DMS153 treated with DMSO at 0.1 percent for 48 hours (cell line): ENCODE results near the gene AGPAT1.
"Not testable (repeated sequence)": the region's sequence is repeated elsewhere in the genome, so short reads cannot be mapped to it uniquely, and the experiment has no call there.

ENCODE experiments used
- DNase-seq: peaks from one replicate; lab custom pipeline; 2025; ENCODE audit not compliant: unreplicated experiment; lab: John Stamatoyannopoulos, UW

Gene AGPAT1

DNA sequence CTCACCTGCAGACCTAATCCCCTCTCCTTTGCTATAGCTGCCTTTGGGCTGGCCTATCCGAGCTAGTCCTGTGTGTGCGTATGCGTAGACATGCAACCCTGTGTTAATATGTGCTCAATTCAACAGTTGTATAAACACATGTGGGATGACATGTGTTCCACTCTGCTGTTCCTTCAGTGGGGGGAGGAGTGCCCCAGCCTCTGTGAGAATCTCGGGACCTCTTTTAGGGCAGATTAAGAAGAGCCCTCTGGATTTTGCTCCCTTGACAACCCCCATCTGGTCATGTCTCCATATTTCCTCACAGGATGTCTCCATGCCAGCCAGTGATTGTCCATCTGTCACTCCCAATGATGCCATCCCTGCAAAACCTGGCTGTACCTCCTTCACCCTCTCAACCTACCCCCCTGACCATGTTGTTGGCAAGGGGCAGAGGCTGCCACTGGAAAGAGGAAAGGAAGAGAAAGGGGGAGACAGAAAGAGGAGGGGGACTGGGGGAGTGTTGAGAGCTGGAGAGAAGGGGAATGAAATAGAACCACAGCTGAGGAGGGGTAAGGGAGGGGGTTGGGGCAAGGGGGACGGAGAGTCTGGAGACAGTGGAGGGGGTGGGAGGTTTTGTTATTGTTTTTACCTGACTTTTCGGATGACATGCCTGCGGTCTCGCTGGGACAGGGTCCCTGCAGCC is 24.6 kb downstream of the AGPAT1 start:
- DNase-seq, result no peak

DNA sequence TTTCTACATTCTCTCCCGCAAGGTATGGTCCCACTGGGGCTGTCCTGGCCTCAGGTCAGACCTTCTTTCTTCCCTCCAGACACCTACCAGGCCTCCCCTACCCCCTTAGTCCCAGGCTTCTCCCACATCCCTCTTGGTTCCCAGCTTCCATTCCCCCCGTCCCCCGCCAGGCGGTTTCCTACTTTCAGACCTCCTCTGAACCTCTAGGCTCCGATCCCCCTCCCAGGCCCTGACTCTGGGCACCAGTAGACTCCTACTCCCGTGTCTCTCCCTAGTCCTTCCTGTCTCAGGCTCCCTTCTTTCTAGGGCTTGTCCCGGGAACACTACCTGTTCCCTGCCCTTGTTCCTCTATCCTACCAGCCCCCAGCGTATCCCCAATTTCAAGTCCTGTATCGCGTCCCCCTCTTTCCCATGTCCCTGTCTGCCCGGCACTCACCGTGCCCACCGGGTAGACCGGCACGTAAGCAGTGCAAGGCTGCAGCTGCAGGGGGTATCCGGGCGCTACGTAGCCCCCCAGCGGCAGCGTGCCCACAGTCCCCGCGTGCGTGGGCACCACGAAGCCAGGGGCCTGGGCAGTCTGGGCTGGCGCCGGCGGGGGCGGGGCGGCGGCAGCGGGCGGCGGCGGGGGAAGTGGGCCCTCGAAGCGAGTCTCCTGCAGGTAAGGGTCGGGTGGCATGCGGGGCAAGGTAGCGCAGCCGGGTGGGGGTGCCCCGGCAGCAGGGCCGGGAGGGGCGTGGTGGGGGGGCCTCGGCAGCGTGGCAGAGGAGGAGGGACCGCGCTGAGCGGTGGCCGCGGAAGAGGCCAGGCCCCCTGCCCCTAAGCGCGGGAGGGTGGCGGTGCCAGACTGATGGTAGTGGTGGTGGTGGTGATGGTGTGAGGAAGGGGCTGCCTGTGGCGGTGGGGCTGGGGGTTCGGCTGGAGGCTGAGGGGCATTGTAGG is 25.7 kb downstream of the AGPAT1 start:
- DNase-seq, result no peak

DNA sequence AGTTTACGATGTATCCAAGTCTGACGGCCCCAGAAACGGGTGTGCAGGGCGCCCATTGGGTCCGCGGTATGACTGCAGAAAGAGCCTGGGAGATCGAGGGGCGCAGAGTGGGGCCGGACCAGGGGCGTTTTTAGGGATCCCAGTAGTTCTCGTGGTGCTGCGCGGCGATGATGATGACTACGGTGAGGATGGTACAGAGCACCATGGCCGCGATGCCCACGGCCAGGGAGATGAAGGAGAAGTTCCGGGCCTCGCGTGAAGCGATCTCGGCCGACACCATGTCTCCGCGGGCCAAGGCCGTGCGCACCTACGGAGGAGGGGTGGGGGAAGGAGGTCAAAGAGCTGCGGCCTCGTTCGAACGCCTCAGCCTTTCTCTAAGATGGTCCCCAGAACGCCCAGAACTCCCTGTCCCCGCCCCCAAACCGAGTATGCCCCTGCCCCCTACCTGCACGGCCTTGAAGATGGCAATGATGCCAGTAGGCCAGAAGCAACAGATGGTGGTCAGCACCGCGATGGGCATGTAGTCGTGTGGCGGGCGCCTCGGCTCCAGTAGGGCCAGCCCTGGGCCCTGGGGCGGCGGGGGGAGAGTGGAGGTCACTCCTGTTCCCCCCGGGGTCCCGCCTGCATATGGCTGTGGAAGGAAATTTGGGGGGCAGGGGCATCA is 26.7 kb downstream of the AGPAT1 start:
- no peak for DNase-seq

DNA sequence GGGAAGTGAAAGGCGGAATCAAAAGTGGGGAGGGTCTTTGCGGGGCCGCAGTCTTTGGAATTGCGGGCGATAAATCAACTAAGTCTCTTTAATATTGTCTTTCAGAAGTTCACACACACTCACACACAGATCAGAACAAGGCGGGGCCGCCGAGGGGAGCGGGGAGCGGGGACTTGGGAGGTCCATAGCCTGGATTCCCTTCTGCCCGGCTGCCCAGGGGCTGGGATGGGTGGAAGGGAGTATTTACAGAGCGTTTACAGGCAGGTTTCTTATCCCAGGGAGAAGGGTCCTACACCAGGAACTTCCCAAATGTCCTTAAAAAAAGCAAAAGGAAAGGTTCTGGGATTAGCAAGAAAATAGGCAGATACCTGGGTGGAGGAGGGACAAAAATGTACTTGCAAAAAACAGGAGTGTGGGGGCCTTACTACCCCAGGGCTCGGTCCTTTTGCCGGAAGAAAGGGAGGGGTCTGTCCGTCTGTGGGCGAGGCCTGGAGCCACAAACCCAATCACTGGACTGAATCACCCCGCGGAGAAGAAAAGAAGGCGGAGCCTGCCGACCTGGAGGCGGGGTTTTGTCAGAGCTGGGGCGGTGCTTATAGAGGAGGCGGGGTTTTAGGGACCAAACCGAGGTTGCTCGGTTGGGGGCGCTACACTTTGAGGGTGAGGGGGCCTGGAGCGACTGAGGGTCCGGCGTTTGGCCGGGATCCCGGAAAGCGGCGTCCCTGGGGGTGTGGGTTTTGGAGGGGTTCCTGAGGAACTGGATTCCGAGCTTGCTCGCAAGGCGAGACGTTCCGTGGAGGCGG is 27.4 kb downstream of the AGPAT1 start:
- DNase-seq, result no peak

DNA sequence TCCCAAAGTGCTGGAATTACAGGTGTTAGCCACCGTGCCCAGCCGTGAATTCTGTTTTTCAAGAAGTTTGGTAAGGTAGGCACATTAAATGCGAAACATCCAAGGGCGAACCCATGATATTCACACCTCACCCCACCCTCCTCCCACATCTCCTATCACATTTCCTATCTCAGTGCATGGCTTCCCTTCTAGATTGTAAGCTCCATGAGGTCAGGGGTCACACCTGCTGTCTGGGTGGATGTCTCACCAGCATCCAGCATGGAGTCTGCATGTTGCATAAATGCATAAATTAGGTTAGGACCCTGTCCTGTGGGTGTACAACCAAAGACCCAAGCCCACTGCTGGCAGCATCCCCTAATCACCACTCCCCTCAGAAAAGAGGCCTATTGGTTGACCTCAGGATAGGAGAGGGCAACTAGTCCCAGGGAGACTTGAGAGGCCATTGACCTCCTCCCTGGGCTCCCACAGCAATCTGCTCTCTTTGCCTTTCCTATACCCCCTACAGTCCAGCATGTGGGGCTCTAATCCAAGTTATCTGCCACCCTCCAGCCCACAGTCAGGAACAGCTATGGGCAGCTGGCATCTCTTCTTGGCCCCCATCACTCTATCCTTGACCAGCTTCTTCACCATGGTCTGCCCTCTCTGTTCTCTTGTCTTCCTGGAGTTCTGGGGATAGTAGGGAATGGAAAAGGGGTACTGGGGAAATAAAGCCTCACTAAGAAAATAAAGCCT is 28.3 kb downstream of the AGPAT1 start:
- DNase-seq, result no peak

DNA sequence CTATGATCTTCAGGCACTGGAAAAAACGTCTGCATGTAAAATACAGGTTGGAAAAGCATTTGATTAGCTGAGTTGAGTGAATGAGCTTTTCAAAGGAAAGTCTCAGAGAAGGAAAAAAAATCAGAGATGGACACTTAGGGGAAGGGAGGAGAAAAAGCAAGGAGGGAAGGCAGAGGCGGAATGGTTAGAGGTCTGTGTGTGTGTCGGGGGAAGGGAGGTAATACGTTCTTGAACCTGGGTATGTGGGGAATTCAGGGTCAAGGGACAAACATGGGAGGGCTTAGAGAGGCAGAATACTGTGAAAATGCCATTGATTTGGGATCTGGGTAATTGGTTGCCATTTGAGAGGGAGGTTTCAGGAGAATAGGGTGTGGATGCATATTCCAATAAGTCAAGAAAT is 29.2 kb downstream of the AGPAT1 start:
- DNase-seq, result no peak

DNA sequence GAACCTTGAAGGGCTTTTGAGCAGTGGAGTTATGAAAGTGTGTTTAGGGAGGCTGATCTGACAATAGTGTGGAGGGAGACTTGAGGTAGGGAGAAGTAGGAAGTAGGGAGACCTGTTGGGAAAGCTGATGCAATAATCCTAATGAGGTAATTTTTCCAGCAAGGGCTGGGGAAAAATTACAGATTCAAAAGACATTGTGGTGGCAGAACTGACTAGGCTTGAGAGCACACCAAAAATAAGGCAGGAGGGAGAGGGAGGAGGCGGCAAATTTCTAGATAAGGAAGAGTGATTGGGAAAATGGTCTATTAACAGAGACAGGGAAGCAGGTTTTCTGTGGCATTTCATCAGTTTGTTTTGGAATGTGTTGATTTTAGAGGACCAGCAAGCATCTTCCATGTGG is 29.6 kb downstream of the AGPAT1 start:
- no peak for DNase-seq

DNA sequence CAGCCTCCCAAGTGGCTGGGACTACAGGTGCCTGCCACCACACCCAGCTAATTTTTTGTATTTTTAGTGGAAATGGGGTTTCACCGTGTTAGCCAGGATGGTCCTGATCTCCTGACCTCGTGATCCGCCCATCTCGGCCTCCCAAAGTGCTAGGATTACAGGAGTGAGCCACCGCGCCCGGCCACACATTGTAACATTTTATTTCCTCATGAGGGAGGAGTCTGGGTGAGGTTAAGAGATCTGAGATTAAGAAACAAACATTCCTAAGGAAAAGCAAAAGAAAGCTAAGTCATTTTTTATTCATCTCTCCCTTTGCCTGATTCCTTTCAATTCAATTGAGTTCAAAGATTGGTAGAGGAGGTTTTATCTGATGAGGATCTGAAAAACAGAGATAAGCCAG is 31.6 kb downstream of the AGPAT1 start:
- DNase-seq, result not testable (repeated sequence)

DNA sequence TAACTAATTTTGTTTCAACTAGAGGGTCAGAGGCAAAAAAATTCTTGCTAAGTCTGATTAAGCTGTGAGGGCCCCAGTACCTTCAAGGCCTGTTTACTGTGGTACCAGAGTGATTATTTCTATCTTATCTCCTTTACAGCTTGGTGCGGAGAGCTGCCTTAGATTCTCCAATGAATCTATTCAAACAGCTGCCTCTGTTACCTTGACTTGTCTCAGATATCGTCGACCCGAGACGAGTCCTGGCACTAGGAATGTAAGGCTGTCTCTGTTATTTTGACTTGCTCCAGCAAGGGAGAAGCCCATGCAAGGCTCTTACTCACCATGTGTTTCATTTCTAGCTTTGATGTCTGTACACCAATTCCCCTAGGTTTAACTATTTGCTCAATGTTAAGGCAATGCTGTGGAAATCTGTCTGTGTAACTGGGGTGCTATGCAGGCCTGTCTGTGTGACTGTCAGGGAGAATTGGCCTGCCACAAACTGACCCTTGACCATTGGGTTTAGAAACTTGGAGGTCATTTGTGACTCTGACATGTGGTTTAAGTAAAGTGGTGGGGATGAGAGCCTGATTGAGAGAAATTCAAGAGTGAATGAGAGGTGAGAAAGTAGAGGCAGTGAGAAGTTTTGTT is 35.4 kb downstream of the AGPAT1 start:
- DNase-seq, result no peak

DNA sequence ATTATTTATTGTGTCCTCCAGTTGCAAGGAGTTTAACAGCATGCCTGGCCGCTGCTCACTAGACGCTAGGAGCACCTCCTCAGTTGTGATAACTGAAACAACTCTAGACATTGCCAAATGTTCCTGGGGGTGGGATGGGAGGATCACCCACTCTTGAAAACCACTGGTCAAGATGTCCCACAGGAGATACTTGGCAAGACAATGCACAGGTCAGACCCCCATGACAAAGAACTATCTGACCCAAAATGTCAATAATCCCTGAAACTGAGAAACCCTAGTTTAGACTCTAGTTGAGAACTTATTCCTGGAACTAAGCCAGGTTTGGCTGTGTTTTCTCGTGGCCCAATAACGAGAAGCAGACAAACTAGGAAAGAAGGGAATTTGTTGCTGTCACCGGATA is 36.3 kb downstream of the AGPAT1 start:
- DNase-seq, result no peak

DNA sequence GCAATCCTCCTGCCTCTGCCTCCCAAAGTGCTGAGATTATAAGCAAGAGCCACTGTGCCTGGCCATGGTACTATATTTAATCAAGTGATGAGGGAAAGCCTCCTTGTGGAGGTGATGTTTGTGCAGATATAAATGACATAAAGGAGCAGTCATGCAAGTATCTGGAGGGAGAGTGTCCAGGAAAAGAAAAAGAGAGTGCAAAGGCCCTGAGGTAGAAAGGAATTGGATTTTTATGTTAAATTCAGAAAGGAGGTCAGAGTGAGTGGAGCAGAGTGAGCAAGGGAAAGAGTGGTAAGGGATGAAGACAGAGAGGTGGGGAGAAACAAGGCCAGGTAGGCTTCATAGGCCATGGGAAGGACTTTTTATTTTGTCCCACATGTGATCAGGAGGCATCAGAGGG is 38.4 kb downstream of the AGPAT1 start:
- no peak for DNase-seq

DNA sequence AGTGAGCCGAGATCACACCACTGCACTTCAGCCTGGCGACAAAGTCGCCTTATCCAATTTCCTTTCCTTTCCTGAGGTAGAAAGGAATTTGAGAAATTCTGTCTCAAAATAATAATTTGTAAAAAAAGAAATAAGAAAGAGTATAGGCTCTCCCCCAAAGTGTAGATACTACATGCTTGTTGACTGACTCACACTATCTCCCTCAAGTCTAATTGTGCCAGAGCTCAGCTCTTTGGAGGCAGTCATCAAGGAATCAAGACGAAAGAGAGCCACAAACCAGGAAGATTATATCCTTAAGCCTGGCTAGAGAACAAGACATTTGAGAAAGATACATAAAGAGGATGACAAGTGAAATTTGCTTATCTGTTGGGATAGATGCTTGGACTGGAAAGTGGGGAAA is 42.1 kb downstream of the AGPAT1 start:
- no peak for DNase-seq

DNA sequence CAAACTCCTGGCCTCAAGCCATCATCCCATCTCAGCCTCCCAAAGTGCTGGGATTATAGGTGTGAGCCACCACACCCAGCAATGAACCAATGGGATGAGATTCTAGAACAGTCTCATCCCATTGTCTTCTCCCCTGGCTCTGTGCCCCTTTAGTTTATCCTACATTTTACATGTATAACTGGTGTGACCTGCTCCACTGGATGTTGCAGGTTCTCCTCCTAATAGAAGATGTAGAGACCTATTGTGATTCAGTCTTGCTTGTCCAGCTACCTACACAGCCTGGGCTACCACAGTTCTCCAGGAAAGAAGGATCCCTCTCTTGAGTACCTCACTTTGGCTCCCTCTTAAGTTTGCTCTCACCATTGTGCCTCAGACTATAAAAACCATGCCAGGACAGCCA is 43.8 kb downstream of the AGPAT1 start:
- no peak for DNase-seq

DNA sequence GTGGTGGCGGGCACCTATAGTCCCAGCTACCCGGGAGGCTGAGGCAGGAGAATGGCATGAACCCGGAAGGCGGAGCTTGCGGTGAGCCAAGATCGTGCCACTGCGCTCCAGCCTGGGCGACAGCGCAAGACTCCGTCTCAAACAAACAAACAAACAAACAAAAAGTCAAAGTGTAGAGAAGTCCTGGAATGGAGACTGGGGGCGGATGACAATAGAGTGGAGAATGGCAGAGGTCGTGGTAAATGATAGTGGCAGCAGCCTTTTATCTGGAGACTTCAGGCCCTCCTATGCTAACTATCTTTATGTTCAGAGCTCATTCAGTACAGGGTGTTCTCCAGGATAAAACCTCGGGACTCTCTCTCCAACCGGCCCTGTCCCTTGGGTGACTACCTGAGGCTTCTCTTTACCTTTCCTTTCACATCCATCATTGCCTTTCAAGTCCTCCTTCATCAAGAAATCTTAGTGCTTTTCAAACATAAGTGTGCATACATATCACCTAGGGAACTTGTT is 44.4 kb downstream of the AGPAT1 start:
- no peak for DNase-seq

DNA sequence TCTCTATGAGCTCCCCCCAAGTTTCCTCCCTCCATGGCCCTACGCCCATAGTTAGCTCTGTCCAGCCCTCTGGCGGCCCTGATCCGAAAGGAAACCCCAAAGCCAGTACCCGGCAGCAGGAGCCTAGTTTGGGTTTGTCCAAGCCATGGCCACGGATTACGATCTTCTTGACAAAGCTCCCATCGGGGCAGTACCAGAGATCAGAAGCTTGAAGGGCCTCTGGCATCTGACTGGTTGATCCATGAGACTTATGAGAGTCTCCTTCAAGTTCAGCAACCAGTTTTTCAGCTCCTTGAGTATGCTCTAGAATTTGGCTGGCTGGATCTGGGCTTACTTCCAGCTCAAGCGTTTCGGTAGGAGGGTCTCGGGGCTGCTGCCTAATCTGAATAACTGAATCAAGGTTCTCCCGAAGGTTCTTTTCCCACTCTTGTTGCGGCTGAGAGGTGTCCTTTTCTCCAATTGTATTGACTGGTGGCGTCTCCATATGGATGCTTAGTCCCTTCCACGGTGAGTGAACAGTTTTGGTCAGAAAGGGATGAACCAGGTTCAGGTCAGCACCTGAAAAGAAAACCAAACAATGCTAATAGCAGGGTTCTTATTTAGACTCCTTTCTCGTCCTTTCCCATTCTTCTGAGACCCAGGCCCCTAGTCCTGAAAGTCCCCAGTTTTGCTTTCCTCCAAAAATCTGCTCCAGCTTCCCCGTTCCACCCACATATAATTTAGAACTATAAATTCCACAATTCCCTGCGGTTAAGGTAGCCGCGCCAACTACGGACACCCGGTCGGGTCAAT is 46.4 kb downstream of the AGPAT1 start:
- peak; percentile 62 for DNase-seq

DNA sequence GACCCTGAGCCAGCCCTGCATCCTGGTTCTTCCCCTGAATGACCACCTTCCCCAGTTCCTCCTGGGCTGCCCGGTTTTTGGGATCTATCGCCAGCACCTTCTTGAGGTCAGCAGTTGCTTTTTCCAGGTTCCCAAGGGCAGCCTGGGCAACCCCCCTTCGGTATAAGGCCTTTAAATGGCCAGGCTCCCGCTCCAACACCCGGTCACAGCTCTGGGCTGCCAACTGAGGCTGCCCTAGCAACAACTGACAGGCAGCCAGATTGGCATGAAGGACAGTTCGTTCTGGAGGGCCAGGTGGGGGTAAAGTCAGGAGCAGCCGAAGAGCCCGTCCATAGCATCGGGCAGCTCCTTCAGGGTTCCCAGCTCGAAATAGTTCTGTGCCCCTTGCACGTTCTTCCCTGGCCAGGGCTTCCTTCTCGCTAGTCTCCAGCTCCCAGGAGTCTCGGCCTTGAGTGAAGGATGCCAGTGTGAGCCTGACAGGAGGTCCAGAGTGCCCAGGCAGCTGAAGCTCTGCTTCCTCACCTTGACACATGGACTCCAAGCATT is 47.1 kb downstream of the AGPAT1 start:
- DNase-seq, result no peak

DNA sequence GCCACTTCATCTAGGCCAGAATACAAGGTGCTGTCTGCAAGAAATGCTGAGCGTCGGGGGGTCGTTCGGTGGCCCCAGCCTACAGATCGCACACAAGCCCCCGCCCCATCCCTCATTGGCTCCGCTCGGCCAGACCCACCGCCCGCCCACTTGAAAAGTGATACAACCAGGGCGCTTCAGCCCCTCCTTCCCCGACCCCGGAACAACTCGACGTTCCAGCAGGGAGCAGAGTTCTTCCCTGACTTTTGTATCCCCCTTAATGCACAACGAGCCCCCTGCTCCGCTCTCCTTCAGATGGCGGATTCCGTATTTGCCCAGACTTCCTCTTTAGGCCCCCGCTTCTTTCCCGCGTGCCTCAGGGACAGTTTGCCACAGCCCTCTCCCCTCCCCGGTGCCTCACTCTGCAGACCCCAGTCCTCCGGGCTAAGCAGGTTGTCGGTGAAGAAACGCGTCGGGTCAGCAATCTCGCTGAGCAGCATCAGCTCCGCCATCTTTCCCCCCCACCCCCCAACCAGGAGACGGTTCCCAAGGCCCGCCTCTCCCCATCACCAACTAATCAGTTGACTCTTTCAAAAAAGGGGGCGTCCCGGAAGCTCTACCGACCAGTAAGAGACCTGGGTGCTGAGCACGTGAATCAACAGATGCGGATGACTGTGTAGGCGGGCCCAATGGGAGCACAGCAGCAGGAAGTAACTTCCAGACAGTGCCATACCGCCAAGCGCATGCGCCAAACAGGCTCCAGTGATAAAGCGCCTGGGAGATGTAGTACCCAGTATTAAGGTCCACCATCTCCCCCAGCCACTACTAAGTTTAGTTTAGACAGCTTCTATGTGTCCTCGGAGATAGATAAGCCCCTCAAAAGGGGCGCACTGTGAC is 47.9 kb downstream of the AGPAT1 start, which contains the start of gene ATF6B:
Gene ATF6B, minus strand, starts transcription at position 530 of the 876 bp plus-strand sequence. Its CDS starts 39 bp downstream, at position 491.
- DNase-seq, result peak; percentile 98

DNA sequence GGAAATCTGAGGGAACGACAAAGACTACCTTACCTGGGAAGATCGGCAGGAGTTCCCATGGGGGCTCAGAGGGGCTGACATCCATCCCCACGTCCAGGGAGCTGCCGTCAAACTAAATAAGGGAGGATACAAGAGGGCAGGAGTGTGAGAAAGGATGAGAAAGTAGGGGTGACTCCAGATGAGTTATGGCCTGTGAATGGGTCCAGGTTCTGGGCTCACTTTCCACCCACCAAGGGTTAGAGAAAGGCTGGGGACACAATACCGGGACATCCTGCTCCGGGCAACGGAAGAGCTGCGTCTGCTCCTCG is 48.5 kb downstream of the AGPAT1 start:
- DNase-seq, result no peak
